Tibial nerve (tissue), 4 donors: ENCODE results near the gene COL1A1. TPM values are rescaled to one million over a fixed set of nuclear protein-coding genes. Genes with fewer than 3 reads are reported as not detected.
A peak's percentile ranks its signal among the peaks of the same experiment; 100 is the strongest.

Source experiments
- DNase-seq, 2 donors: peaks; one replicate each; pipeline ENCODE4 v3.0.0-alpha.2; 2019; ENCODE audit warnings: low spot score in 2 of 2
- H3K27ac ChIP-seq, 4 donors: fragments of 200-600 bp; sonication (generic) in 3 of 4; one replicate each; pipeline ENCODE4 v1.5.1; 2017 to 2019; ENCODE audit warnings: mild to moderate bottlenecking in 1 of 4
- H3K27me3 ChIP-seq, 2 donors: fragments of 200-600 bp; sonication (generic) in 1 of 2; one replicate each; pipeline versions ENCODE4 v1.5.1 to v1.6.0; 2017 to 2019
- H3K36me3 ChIP-seq, 3 donors: fragments of 200-600 bp; sonication (generic); one replicate each; pipeline ENCODE4 v1.5.1; 2018 to 2019
- H3K4me1 ChIP-seq, 4 donors: fragments of 200-600 bp; sonication (generic) in 3 of 4; one replicate each; pipeline ENCODE4 v1.5.1; 2017 to 2019
- H3K4me3 ChIP-seq, 4 donors: fragments of 200-600 bp; sonication (generic) in 3 of 4; one replicate each; pipeline ENCODE4 v1.5.1; 2017 to 2019; ENCODE audit warnings: mild to moderate bottlenecking in 1 of 4, moderate library complexity in 1 of 4
- H3K9me3 ChIP-seq, 4 donors: fragments of 200-600 bp; sonication (generic) in 3 of 4; one replicate each; pipeline ENCODE4 v1.5.1; 2017 to 2019
- CTCF ChIP-seq, 5 experiments: fragments of 200-600 bp in 3 of 5; fragments of 450-650 bp in 2 of 5; sonication (generic) in 3 of 5; IDR thresholded peaks; one replicate each; pipeline ENCODE4 v1.5.1; 2016 to 2019; ENCODE audit warnings: antibody characterized with exemption in 5 of 5, mild to moderate bottlenecking in 3 of 5, moderate library complexity in 2 of 5
- EP300 ChIP-seq, 2 donors: sonication (generic); formaldehyde crosslinking; IDR thresholded peaks; one replicate each; pipeline ENCODE4 v1.6.1; 2017; ENCODE audit warnings: antibody characterized with exemption in 2 of 2, mild to moderate bottlenecking in 1 of 2
- POLR2A ChIP-seq, 2 donors: fragments of 450-650 bp; IDR thresholded peaks; one replicate each; pipeline ENCODE4 v1.6.1; 2017; ENCODE audit warnings: antibody characterized with exemption in 2 of 2, mild to moderate bottlenecking in 2 of 2, moderate library complexity in 2 of 2
- WGBS, 2 donors: methylation state at CpG; one replicate each; pipeline ENCODE4 v1.1.5; 2018; 5-methylcytosine and 5-hydroxymethylcytosine counted together
- total RNA-seq, 4 donors: library from RNA; depleted of rRNA; stranded (reverse); fragments of >200 nt; gene quantifications; one replicate each; pipeline ENCODE4 v1.1.0, GENCODE V29; 2016

The COL1A1 gene
- total RNA-seq, 4 donors from 2014 or later = 31.5 to 185 (median 73.0) TPM

GRCh38 chr17:50190293-50190602, 11.2 kb downstream of the COL1A1 start:
- peaks cover under 1 to 100% (median 8%) of the 10 kb centered on the region in 3 donors for H3K36me3 ChIP-seq
- no peak for DNase-seq
- peaks cover 0 to 54% (median 5%) of the 10 kb centered on the region in 4 donors for H3K4me1 ChIP-seq
- TF ChIP-seq CTCF (IDR thresholded peaks at IDR 0.05) (no peak), EP300 (IDR thresholded peaks at IDR 0.05) (no peak), POLR2A (IDR thresholded peaks at IDR 0.05) (no peak)
- H3K27ac ChIP-seq = peak overlapping the region in 3 of 4 donors; percentile 26 to 54 (median 44)
- H3K9me3 ChIP-seq = no peaks in the 10 kb centered on the region
- WGBS, 2 donors = 73 to 81% methylated on average over 8 of the region's 8 CpGs
- no peaks in the 10 kb centered on the region for H3K27me3 ChIP-seq
- no peak overlapping the region for H3K4me3 ChIP-seq

- Histone ChIP-seq H3K9me3 (no peaks in the 10 kb centered on the region), H3K4me3 (no peak overlapping the region), H3K4me1 (peaks cover 0 to 56% (median 8%) of the 10 kb centered on the region in 4 donors), H3K27ac (peak overlapping the region in 3 of 4 donors; percentile 26 to 89 (median 54)), H3K36me3 (peaks cover 0 to 95% (median 3%) of the 10 kb centered on the region in 3 donors), H3K27me3 (no peaks in the 10 kb centered on the region)
- no peak for TF ChIP-seq EP300 (IDR thresholded peaks at IDR 0.05)
- TF ChIP-seq POLR2A (IDR thresholded peaks at IDR 0.05) = no peak
- TF ChIP-seq CTCF (IDR thresholded peaks at IDR 0.05) = no peak
- 63 to 68% methylated on average over 14 to 20 of the region's 20 CpGs for WGBS, 2 donors
- no peak for DNase-seq
These were observed 11.7 kb downstream of the COL1A1 start for GRCh38 chr17:50189550-50190292.

GRCh38 chr17:50188921-50189549, 12.4 kb downstream of the COL1A1 start:
- Histone ChIP-seq H3K4me3 (no peak overlapping the region), H3K27ac (peak overlapping the region in 3 of 4 donors; percentile 34 to 89 (median 36)), H3K9me3 (no peaks in the 10 kb centered on the region), H3K4me1 (peaks cover 0 to 62% (median 11%) of the 10 kb centered on the region in 4 donors), H3K36me3 (peaks cover 0 to 88% (median 0%) of the 10 kb centered on the region in 3 donors), H3K27me3 (no peaks in the 10 kb centered on the region)
- TF ChIP-seq EP300 (IDR thresholded peaks at IDR 0.05) = no peak
- no peak for TF ChIP-seq POLR2A (IDR thresholded peaks at IDR 0.05)
- TF ChIP-seq CTCF (IDR thresholded peaks at IDR 0.05) = no peak
- 45 to 57% methylated on average over 3 to 10 of the region's 11 CpGs for WGBS, 2 donors
- no peak for DNase-seq

DNA sequence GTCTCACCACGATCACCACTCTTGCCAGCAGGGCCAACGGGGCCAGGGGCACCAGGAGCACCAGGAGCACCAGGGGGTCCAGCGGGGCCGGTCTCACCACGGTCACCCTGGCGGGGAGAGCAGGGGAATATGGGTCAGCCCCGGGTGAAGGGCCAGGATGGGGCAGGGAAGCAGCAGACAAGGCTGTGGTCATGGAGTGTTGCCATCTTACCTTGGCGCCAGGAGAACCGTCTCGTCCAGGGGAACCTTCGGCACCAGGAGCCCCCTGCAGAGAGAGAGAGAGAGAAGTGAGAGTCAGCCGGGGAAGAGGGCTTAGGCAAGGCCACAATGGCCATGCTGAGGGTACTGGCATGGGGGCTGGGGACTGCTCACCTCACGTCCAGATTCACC, 12.9 kb downstream of the COL1A1 start:
- no peak for DNase-seq
- TF ChIP-seq CTCF (IDR thresholded peaks at IDR 0.05) (no peak), EP300 (IDR thresholded peaks at IDR 0.05) (no peak), POLR2A (IDR thresholded peaks at IDR 0.05) (no peak)
- H3K4me3 ChIP-seq = no peak overlapping the region
- H3K27me3 ChIP-seq = no peaks in the 10 kb centered on the region
- peaks cover 0 to 67% (median 12%) of the 10 kb centered on the region in 4 donors for H3K4me1 ChIP-seq
- H3K9me3 ChIP-seq = no peaks in the 10 kb centered on the region
- H3K27ac ChIP-seq = peak overlapping the region in 3 of 4 donors; percentile 34 to 89 (median 36)
- H3K36me3 ChIP-seq = peaks cover 0 to 83% (median 0%) of the 10 kb centered on the region in 3 donors
- WGBS, 2 donors = 61 to 65% methylated on average over 13 of the region's 13 CpGs
